ENCODE measurements around the gene MPHOSPH9. TPM values are rescaled to one million over a fixed set of nuclear protein-coding genes. Genes with fewer than 3 reads are reported as not detected.

Gene MPHOSPH9
- total and polyA plus RNA-seq, 2 donors (not counting 3 experiments of a cell fraction or from before 2014, with no cell fraction given), result 7.8 to 42.4 TPM

GRCh38 chr12:123133701-123134100 lies 99.2 kb downstream of the MPHOSPH9 start:
- Histone ChIP-seq H3K9me1 (replicated peaks; ENCODE audit: control insufficient read depth, extremely low read depth, insufficient read depth, low read length) (no peaks in the 10 kb centered on the region), H3K4me3 (replicated peaks in 1 of 3; ENCODE audit: insufficient read depth in 1 of 3, low read depth in 1 of 3, low read length in 3 of 3) (no peak overlapping the region), H3K4me1 (ENCODE audit: control insufficient read depth, extremely low read depth, insufficient read depth, low read length) (no peaks in the 10 kb centered on the region), H4K20me1 (replicated peaks; ENCODE audit: control insufficient read depth, extremely low read depth, insufficient read depth, low read length) (no peaks in the 10 kb centered on the region), H3K36me3 (ENCODE audit: control insufficient read depth in 2 of 2, extremely low read depth in 1 of 2, insufficient read depth in 2 of 2, low read length in 2 of 2) (no peaks in the 10 kb centered on the region), H2AFZ (ENCODE audit: low read depth, low read length) (no peak overlapping the region), H3K9ac (replicated peaks; ENCODE audit: extremely low read depth, insufficient read depth, low read length) (no peak overlapping the region), H3K9me3 (replicated peaks; ENCODE audit: control insufficient read depth, insufficient read depth, low read length) (no peaks in the 10 kb centered on the region), H3K79me2 (ENCODE audit: control insufficient read depth, insufficient read depth, low read length) (peaks cover 2% of the 10 kb centered on the region), H3K27ac (ENCODE audit: insufficient read depth, low read depth, low read length) (no peak overlapping the region), H3K4me2 (ENCODE audit: insufficient read depth, low read length) (no peak overlapping the region), H3K27me3 (ENCODE audit: control insufficient read depth in 2 of 2, insufficient read depth in 2 of 2, low read length in 2 of 2) (no peaks in the 10 kb centered on the region)
- TF ChIP-seq POLR2AphosphoS5 (IDR thresholded peaks at IDR 0.05; ENCODE audit: insufficient read depth, low read depth, low read length) (no peak), MYC (IDR thresholded peaks at IDR 0.05; ENCODE audit: low read depth, low read length) (no peak), MAX (IDR thresholded peaks at IDR 0.05; ENCODE audit: insufficient read depth, insufficient read length) (no peak), EZH2 (IDR thresholded peaks at IDR 0.05; ENCODE audit: borderline replicate concordance, low read depth, low read length, severe bottlenecking) (no peak), GATA2 (IDR thresholded peaks at IDR 0.05; ENCODE audit: insufficient read depth, insufficient read length, low read depth, low read length) (no peak), CTCF (IDR thresholded peaks at IDR 0.05; ENCODE audit: extremely low read depth in 1 of 2, insufficient read depth in 1 of 2, low read depth in 1 of 2, low read length in 2 of 2) (no peak), POLR2A (IDR thresholded peaks at IDR 0.05; ENCODE audit: low read depth, low read length) (no peak)
- ChIA-PET CTCF (no interaction called here), POLR2A (no interaction called here)
- DNase-seq (ENCODE audit: low read depth, low spot score), result no peak
- intact Hi-C loops (cut with micrococcal nuclease) (no loop called here), dilution Hi-C loops (cut with MboI; ENCODE audit: extremely low pct_ligation_motif_present, low sequenced_read_pairs) (no loop called here)
- no TSS peak for BruUV-seq (replicated peaks)
- no peak for FAIRE-seq
